ENCODE data around the gene PROX1. TPM values are rescaled to one million over a fixed set of nuclear protein-coding genes. Genes with fewer than 3 reads are reported as not detected.

Gene PROX1
- total RNA-seq, 1 donor from 2014 or later, result 0.32 TPM

DNA sequence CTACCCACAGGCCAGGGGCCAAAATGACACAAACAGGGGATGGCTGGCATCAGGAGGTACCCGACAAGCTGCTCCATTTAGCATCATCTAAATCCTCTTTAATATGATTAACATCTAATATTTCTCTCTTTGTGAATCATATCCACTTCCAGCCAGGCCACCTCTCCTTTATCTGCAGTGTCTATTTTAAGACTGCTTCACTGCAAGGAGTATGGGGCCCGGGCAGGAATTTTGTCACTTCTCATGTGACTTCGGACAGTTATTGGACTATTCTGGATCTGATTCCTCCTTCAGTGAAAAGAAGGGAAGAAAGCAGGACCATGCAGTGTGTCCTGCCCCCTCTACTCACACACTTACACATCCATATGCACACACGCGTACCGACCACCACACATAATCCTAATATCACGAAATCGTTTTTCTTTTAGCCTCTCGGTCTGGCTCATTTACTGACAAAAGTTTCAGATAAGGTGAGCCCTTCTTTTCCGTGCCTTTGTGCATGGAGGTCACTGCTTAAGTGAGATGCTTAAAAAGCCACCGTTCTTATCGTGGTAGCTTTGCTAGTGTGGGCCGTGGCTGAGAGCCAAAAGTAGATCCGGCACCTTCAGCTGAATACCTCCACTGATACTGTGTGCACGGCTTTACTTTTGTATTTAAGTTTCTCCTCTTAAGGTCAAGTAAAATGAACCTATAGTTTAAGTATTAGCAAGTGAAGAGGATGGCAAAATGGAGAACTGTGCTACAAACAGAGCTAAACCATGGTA, 26.0 kb downstream of the PROX1 start:
- no peaks in the 10 kb centered on the region for H3K9me3 Mint-ChIP-seq (ENCODE audit: low read depth)
- H3K36me3 Mint-ChIP-seq (ENCODE audit: low read depth), result no peaks in the 10 kb centered on the region
- H3K4me1 Mint-ChIP-seq (ENCODE audit: low read depth), result no peaks in the 10 kb centered on the region
- TF ChIP-seq, protein P1, sequence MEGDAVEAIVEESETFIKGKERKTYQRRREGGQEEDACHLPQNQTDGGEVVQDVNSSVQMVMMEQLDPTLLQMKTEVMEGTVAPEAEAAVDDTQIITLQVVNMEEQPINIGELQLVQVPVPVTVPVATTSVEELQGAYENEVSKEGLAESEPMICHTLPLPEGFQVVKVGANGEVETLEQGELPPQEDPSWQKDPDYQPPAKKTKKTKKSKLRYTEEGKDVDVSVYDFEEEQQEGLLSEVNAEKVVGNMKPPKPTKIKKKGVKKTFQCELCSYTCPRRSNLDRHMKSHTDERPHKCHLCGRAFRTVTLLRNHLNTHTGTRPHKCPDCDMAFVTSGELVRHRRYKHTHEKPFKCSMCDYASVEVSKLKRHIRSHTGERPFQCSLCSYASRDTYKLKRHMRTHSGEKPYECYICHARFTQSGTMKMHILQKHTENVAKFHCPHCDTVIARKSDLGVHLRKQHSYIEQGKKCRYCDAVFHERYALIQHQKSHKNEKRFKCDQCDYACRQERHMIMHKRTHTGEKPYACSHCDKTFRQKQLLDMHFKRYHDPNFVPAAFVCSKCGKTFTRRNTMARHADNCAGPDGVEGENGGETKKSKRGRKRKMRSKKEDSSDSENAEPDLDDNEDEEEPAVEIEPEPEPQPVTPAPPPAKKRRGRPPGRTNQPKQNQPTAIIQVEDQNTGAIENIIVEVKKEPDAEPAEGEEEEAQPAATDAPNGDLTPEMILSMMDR (IDR thresholded peaks at IDR 0.05), result no peak
- peaks cover 5% of the 10 kb centered on the region for H3K27me3 Mint-ChIP-seq (ENCODE audit: low read depth)
- H3K27ac Mint-ChIP-seq (ENCODE audit: unreplicated experiment), result no peak overlapping the region
- DNase-seq (ENCODE audit: low spot score), result no peak
- no peak overlapping the region for H3K4me3 Mint-ChIP-seq (ENCODE audit: unreplicated experiment)

DNA sequence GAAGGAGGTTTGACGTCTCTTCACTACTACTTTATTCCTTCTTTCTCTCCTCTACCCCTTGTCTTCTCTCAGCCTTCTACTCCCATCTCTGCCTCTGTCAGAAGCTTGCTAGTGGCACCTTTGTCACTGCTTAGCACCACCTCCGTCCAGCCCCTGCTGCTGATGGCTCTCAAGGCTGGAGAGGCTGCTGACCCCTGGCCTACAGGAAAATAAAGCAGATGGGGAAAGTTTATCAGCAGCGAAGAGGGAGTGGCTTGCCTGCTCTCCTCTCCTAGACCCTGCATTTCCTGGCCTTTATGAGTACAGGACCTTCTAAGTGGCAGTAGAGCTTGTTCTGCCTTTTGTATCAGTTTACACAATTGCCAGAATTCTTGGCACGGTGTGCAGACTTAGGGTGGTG, 27.0 kb downstream of the PROX1 start:
- Mint-ChIP-seq H3K4me1 (ENCODE audit: low read depth) (no peaks in the 10 kb centered on the region), H3K4me3 (ENCODE audit: unreplicated experiment) (no peak overlapping the region), H3K27me3 (ENCODE audit: low read depth) (peaks cover under 1% of the 10 kb centered on the region), H3K9me3 (ENCODE audit: low read depth) (no peaks in the 10 kb centered on the region), H3K36me3 (ENCODE audit: low read depth) (no peaks in the 10 kb centered on the region), H3K27ac (ENCODE audit: unreplicated experiment) (no peak overlapping the region)
- DNase-seq (ENCODE audit: low spot score), result no peak
- TF ChIP-seq, protein P1 (IDR thresholded peaks at IDR 0.05), result no peak

DNA sequence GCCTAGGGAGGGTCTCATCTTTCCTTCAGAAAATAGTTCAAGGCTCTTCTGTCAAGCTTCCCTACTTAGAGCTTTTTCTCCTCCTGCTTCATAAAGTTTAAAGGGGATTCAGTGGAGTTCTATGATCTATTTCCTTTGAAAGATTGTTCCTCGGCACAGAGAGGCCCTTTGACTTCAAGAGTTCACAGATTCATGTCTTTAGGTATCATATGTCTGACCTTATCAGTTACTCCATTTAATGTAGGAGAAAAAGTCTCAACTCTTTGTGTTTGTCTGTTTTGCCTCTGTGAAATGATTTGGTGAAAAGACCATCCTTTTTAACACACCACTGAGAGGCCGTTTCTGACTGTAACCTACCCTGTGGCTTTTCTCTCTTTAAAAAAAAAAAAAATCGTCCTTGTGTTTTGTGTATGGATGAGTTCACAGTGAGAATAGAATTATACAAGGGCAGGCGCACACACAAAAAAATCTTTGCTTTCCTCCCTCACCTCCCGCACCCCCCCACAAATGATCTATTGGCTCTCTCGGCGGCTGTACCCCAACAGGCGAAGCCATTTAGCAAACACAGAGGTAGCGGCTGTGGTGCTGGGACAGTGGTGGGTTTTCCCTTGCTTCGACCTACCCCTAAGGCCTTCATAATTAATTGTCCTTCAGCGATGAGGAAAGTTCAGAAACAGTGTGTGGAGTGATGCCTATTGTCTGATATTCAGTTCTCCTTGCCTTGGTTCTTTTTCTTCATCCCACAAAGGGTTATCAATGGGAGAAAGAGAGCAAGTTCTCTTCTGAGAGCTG, 29.6 kb downstream of the PROX1 start:
- Mint-ChIP-seq H3K27me3 (ENCODE audit: low read depth) (peaks cover 8% of the 10 kb centered on the region), H3K4me3 (ENCODE audit: unreplicated experiment) (no peak overlapping the region), H3K4me1 (ENCODE audit: low read depth) (no peaks in the 10 kb centered on the region), H3K36me3 (ENCODE audit: low read depth) (no peaks in the 10 kb centered on the region), H3K9me3 (ENCODE audit: low read depth) (no peaks in the 10 kb centered on the region), H3K27ac (ENCODE audit: unreplicated experiment) (no peak overlapping the region)
- TF ChIP-seq, protein P1 (IDR thresholded peaks at IDR 0.05), result no peak
- DNase-seq (ENCODE audit: low spot score), result no peak

DNA sequence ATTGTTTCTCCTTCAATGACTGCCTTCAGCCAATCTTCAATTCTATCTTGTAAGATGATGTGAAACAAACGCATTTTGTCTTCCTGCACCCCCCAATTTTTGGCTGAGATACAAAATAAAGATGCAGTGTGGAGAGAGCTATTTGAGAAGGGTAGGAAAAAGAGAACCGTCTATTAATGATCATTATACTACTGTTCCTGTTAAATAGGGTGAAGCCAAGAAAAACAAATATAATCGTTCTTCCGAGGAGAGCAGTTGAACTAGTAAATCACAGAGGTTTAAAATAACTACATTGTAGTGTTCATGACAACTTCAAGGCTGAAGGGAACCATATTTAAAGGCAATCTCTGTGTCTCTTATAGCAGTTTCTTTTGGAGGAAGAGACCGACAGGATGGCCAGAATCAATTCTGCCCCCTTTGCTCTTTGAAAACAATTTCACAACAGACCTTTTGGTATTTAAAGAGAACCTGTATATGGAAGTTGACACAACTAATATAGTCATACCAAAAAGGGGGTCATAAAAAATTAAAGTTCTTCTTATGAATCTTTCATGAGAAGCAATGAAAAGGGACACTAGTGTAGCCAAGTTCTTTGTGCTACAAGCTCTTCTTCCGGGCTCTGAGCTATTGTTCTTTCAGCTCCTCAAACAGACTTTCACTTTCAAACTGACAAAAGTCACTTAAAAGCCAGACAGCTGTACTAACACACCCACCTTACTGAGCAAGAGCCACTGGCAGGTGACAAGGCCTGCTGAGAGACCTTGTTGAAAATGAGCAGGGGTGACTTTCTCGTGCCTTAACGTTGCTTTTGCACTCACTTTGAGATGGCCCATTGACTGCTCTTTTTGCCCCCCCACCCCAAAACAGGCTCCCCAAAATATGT, 30.9 kb downstream of the PROX1 start:
- H3K36me3 Mint-ChIP-seq (ENCODE audit: low read depth), result no peaks in the 10 kb centered on the region
- H3K4me3 Mint-ChIP-seq (ENCODE audit: unreplicated experiment), result no peak overlapping the region
- H3K27me3 Mint-ChIP-seq (ENCODE audit: low read depth), result peaks cover 8% of the 10 kb centered on the region
- H3K4me1 Mint-ChIP-seq (ENCODE audit: low read depth), result no peaks in the 10 kb centered on the region
- no peaks in the 10 kb centered on the region for H3K9me3 Mint-ChIP-seq (ENCODE audit: low read depth)
- no peak overlapping the region for H3K27ac Mint-ChIP-seq (ENCODE audit: unreplicated experiment)
- TF ChIP-seq, protein P1 (IDR thresholded peaks at IDR 0.05), result no peak
- DNase-seq (ENCODE audit: low spot score), result no peak

DNA sequence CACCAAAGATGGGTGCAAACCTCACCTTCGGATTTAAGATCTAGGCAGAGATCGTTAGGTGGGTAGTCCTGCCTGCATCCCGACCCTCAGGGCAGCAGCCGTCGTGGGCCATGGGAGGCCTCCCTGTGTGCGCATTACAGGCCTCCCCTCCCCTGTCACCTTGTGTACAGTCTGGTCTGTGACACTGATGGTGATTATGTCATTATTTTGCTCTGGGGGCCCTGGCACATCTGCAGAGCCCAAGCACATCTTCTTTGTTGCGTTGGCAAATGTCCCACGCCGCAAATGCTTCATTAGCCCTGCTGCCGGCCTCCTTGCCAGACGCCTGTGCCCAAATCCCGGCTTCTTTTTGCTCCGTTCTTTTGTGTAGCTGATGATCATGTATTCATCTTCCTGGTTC, 31.7 kb downstream of the PROX1 start:
- no peaks in the 10 kb centered on the region for H3K9me3 Mint-ChIP-seq (ENCODE audit: low read depth)
- H3K27me3 Mint-ChIP-seq (ENCODE audit: low read depth), result peaks cover 8% of the 10 kb centered on the region
- no peaks in the 10 kb centered on the region for H3K4me1 Mint-ChIP-seq (ENCODE audit: low read depth)
- H3K36me3 Mint-ChIP-seq (ENCODE audit: low read depth), result no peaks in the 10 kb centered on the region
- H3K27ac Mint-ChIP-seq (ENCODE audit: unreplicated experiment), result no peak overlapping the region
- TF ChIP-seq, protein P1 (IDR thresholded peaks at IDR 0.05), result no peak
- DNase-seq (ENCODE audit: low spot score), result no peak
- no peak overlapping the region for H3K4me3 Mint-ChIP-seq (ENCODE audit: unreplicated experiment)
